ENCODE results near the gene SPANXC. TPM values are rescaled to one million over a fixed set of nuclear protein-coding genes. Genes with fewer than 3 reads are reported as not detected.
"Not testable (repeated sequence)": the region's sequence is repeated elsewhere in the genome, so short reads cannot be mapped to it uniquely, and the experiment has no call there.

SPANXC gene, protein sequence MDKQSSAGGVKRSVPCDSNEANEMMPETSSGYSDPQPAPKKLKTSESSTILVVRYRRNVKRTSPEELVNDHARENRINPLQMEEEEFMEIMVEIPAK
- total RNA-seq = not detected

DNA sequence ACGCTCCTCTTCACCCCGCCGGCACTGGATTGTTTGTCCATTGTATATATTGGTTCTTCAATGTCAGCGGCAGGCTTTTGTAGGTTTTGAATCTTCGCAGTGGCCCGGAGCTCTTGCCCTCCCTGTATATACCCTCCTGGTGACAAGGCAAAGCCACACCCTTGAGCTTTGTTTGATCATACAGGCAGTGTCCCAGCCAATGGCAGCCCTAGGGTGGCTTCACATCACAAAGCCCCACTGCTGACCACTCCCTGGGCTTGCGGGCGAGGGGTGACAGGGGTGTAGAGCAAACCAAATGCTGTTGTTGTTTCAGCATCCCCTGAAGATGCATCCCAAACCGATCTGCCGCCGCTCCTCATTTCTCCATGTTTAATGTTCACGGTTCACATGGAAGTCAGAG is at the start of gene SPANXC:
Gene SPANXC, minus strand, starts transcription at position 101 of the 400 bp plus-strand sequence. Its CDS starts 60 bp downstream, at position 41.
- intact Hi-C loops (cut with DNase I; ENCODE audit: low total_unique reads); H3K36me3 ChIP-seq; DNase-seq; H3K27ac ChIP-seq; H3K9me3 ChIP-seq; H3K27me3 ChIP-seq; H3K4me1 ChIP-seq; in situ Hi-C loops (cut with MboI; ENCODE audit: low pct_ligation_motif_present in 1 of 4, low pct_unique_long_range_greater_than_20kb in 1 of 4, low sequenced_read_pairs in 3 of 4); H3K4me3 ChIP-seq: not testable (repeated sequence)
- 89% methylated on average over 6 of the region's 12 CpGs; no CpG with 5 or more reads in 1 of the 2 donors for WGBS, 2 donors (ENCODE audit: low coverage in 1 of 2)

- H3K4me3 ChIP-seq = no peak overlapping the region
- H3K9me3 ChIP-seq = no peaks in the 10 kb centered on the region
- intact Hi-C loops (cut with DNase I; ENCODE audit: low total_unique reads) = no loop called here
- no peaks in the 10 kb centered on the region for H3K4me1 ChIP-seq
- in situ Hi-C loops (cut with MboI; ENCODE audit: low pct_ligation_motif_present in 1 of 4, low pct_unique_long_range_greater_than_20kb in 1 of 4, low sequenced_read_pairs in 3 of 4) = no loop called here
- no peak overlapping the region for H3K27ac ChIP-seq
- H3K27me3 ChIP-seq = no peaks in the 10 kb centered on the region
- H3K36me3 ChIP-seq = no peaks in the 10 kb centered on the region
- 68% methylated on average over 2 of the region's 2 CpGs; no CpG with 5 or more reads in 1 of the 2 donors for WGBS, 2 donors (ENCODE audit: low coverage in 1 of 2)
- no peak for DNase-seq
- TF ChIP-seq POLR2A (IDR thresholded peaks at IDR 0.05) (no peak), CTCF (IDR thresholded peaks at IDR 0.05) (no peak), EP300 (IDR thresholded peaks at IDR 0.05; ENCODE audit: low read depth) (no peak), POLR2AphosphoS5 (IDR thresholded peaks at IDR 0.05) (no peak)
Observed at GRCh38 chrX:141279476-141279875, 37.2 kb upstream of the SPANXC start.

GRCh38 chrX:141278306-141278705 is 36.0 kb upstream of the SPANXC start:
- no peaks in the 10 kb centered on the region for H3K27me3 ChIP-seq
- WGBS, 2 donors (ENCODE audit: low coverage in 1 of 2) = 43 to 100% methylated on average over 1 to 3 of the region's 3 CpGs
- intact Hi-C loops (cut with DNase I; ENCODE audit: low total_unique reads) (no loop called here), in situ Hi-C loops (cut with MboI; ENCODE audit: low pct_ligation_motif_present in 1 of 4, low pct_unique_long_range_greater_than_20kb in 1 of 4, low sequenced_read_pairs in 3 of 4) (no loop called here)
- H3K9me3 ChIP-seq = no peaks in the 10 kb centered on the region
- no peak overlapping the region for H3K27ac ChIP-seq
- TF ChIP-seq POLR2A (IDR thresholded peaks at IDR 0.05) (no peak), EP300 (IDR thresholded peaks at IDR 0.05; ENCODE audit: low read depth) (no peak), CTCF (IDR thresholded peaks at IDR 0.05) (no peak), POLR2AphosphoS5 (IDR thresholded peaks at IDR 0.05) (no peak)
- no peaks in the 10 kb centered on the region for H3K4me1 ChIP-seq
- no peak for DNase-seq
- H3K4me3 ChIP-seq = no peak overlapping the region
- no peaks in the 10 kb centered on the region for H3K36me3 ChIP-seq

DNA sequence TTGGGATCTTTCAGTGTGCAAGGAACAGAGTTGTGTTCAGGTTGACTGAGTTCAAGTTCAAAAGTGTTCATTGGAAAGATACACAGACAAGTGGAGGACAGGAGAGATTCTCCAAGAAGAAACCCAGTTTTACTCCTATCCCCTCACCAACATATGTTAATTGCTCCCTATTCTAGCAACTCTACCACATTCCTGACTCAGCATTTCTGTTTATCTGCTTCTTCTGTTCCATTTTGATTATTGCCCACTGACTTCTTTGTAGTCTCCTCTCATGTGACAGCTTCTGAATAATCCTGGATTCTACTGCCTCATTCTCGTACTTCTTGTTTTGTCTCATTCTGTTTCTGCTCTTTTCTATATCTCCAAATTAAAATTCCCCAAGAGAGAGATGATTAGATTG is 15.8 kb upstream of the SPANXC start:
- Histone ChIP-seq H3K27ac (no peak overlapping the region), H3K36me3 (no peaks in the 10 kb centered on the region), H3K9me3 (no peaks in the 10 kb centered on the region), H3K4me1 (no peaks in the 10 kb centered on the region), H3K27me3 (no peaks in the 10 kb centered on the region), H3K4me3 (no peak overlapping the region)
- 55% methylated on average over 1 of the region's 1 CpG; no CpG with 5 or more reads in 1 of the 2 donors for WGBS, 2 donors (ENCODE audit: low coverage in 1 of 2)
- intact Hi-C loops (cut with DNase I; ENCODE audit: low total_unique reads) (no loop called here), in situ Hi-C loops (cut with MboI; ENCODE audit: low pct_ligation_motif_present in 1 of 4, low pct_unique_long_range_greater_than_20kb in 1 of 4, low sequenced_read_pairs in 3 of 4) (no loop called here)
- DNase-seq = no peak
- no peak for TF ChIP-seq CTCF (IDR thresholded peaks at IDR 0.05)

DNA sequence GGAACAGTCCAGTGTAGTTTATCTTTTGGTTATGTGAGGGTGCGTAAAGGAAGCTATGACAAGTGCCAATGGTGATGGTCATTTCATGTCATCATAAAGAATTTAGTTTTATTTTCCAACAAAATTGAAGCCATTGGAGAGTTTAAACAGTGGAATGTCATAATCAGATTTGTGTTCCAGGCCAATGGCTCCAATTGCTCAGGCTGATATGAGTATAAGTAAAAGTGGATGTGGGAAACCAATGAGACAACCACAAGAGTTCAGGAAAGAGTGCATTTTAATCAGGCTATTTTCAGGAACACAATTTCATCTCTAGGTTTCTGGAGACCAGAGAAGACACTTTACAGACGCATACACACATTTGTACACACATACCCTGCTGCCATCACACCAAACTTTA is 20.7 kb downstream of the SPANXC start:
- intact Hi-C loops (cut with DNase I; ENCODE audit: low total_unique reads) (no loop called here), in situ Hi-C loops (cut with MboI; ENCODE audit: low pct_ligation_motif_present in 1 of 4, low pct_unique_long_range_greater_than_20kb in 1 of 4, low sequenced_read_pairs in 3 of 4) (no loop called here)
- Histone ChIP-seq H3K9me3 (no peaks in the 10 kb centered on the region), H3K36me3 (no peaks in the 10 kb centered on the region), H3K27ac (no peak overlapping the region), H3K4me3 (no peak overlapping the region), H3K4me1 (no peaks in the 10 kb centered on the region), H3K27me3 (no peaks in the 10 kb centered on the region)
- TF ChIP-seq CTCF (IDR thresholded peaks at IDR 0.05) (no peak), EP300 (IDR thresholded peaks at IDR 0.05; ENCODE audit: low read depth) (no peak), POLR2AphosphoS5 (IDR thresholded peaks at IDR 0.05) (no peak), POLR2A (IDR thresholded peaks at IDR 0.05) (no peak)
- DNase-seq = no peak
- WGBS, 2 donors (ENCODE audit: low coverage in 1 of 2) = 80 to 83% methylated on average over 1 to 2 of the region's 2 CpGs

Measured in transverse colon (tissue), 4 donors.